Measurements from ENCODE around the gene FHIT. TPM values are rescaled to one million over a fixed set of nuclear protein-coding genes. Genes with fewer than 3 reads are reported as not detected.

Gene FHIT
- total RNA-seq, 1 experiment from 2014 or later: 9.8 TPM

DNA sequence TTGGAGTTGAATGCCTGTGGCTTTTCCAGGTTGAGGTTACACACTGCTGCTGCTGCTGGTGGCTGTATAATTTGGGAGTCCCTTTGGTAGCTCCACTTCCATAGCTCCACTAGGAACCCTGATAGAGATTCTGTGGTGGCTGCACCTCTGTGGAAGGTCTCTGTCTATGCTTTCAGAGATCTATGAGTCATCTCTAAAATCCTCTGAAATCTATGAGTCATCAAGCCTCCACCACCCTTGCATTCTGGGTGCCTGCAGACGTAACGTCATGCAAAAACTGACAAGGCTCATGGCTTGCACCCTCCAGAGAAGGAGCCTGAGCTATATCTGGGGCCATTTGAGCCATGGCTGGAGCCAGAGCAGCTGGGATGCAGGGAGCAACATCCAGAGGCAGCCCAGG, 1164.4 kb downstream of the FHIT start:
- Histone ChIP-seq H3K4me3 (no peak overlapping the region), H4K20me1 (ENCODE audit: insufficient read depth) (no peaks in the 10 kb centered on the region), H3K4me1 (replicated peaks; ENCODE audit: insufficient read depth) (no peaks in the 10 kb centered on the region), H3K79me2 (ENCODE audit: low read depth) (no peaks in the 10 kb centered on the region), H3K36me3 (ENCODE audit: low read depth) (no peaks in the 10 kb centered on the region), H3K9me2 (ENCODE audit: insufficient read depth) (no peaks in the 10 kb centered on the region), H2AFZ (no peak overlapping the region), H3F3A (ENCODE audit: insufficient read depth, low read depth) (no peaks in the 10 kb centered on the region), H3K4me2 (no peak overlapping the region), H3K9me3 (ENCODE audit: insufficient read depth, low read depth) (no peaks in the 10 kb centered on the region), H3K27me3 (ENCODE audit: insufficient read depth, low read depth) (no peaks in the 10 kb centered on the region), H3K27ac (no peak overlapping the region)
- intact Hi-C loops (cut with micrococcal nuclease; ENCODE audit: unreplicated experiment): no loop called here
- TF ChIP-seq EZH2 (IDR thresholded peaks at IDR 0.05; ENCODE audit: low read depth): no peak
- TF ChIP-seq, protein P1, sequence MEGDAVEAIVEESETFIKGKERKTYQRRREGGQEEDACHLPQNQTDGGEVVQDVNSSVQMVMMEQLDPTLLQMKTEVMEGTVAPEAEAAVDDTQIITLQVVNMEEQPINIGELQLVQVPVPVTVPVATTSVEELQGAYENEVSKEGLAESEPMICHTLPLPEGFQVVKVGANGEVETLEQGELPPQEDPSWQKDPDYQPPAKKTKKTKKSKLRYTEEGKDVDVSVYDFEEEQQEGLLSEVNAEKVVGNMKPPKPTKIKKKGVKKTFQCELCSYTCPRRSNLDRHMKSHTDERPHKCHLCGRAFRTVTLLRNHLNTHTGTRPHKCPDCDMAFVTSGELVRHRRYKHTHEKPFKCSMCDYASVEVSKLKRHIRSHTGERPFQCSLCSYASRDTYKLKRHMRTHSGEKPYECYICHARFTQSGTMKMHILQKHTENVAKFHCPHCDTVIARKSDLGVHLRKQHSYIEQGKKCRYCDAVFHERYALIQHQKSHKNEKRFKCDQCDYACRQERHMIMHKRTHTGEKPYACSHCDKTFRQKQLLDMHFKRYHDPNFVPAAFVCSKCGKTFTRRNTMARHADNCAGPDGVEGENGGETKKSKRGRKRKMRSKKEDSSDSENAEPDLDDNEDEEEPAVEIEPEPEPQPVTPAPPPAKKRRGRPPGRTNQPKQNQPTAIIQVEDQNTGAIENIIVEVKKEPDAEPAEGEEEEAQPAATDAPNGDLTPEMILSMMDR (conservative IDR thresholded peaks at IDR 0.05): no peak
- DNase-seq: peak in 1 of 2 experiments; percentile 8
- BruUV-seq (replicated peaks): no TSS peak
- ChIA-PET POLR2A (ENCODE audit: unreplicated experiment) (no interaction called here), CTCF (no interaction called here)

DNA sequence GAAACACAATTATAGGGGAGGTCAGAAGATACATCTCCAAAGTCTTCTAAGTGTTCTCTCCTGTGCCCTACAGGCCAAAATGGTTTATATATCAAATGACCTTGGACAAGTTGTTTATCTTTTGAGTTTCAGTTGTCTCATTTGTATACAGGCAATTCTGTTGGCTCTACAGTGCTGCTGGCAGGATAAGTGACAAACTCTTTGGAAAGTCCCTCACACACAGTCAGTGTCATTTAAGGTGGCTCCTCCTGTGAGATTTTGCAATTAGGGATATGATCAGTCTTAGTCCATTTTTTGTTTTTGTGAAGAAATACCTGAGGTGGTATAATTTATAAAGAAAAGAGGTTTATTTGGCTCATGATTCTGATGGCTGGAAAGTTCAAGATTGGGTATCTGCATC, 1165.6 kb downstream of the FHIT start:
- Histone ChIP-seq H3K4me1 (replicated peaks; ENCODE audit: insufficient read depth) (no peaks in the 10 kb centered on the region), H4K20me1 (ENCODE audit: insufficient read depth) (no peaks in the 10 kb centered on the region), H3K27ac (no peak overlapping the region), H3K4me3 (no peak overlapping the region), H3K79me2 (ENCODE audit: low read depth) (no peaks in the 10 kb centered on the region), H3K4me2 (no peak overlapping the region), H3K36me3 (ENCODE audit: low read depth) (no peaks in the 10 kb centered on the region), H2AFZ (no peak overlapping the region), H3K9me3 (ENCODE audit: insufficient read depth, low read depth) (no peaks in the 10 kb centered on the region), H3K27me3 (ENCODE audit: insufficient read depth, low read depth) (no peaks in the 10 kb centered on the region), H3K9me2 (ENCODE audit: insufficient read depth) (no peaks in the 10 kb centered on the region), H3F3A (ENCODE audit: insufficient read depth, low read depth) (no peaks in the 10 kb centered on the region)
- TF ChIP-seq, protein P1 (conservative IDR thresholded peaks at IDR 0.05): no peak
- no peak for TF ChIP-seq EZH2 (IDR thresholded peaks at IDR 0.05; ENCODE audit: low read depth)
- DNase-seq: no peak
- intact Hi-C loops (cut with micrococcal nuclease; ENCODE audit: unreplicated experiment): no loop called here
- no TSS peak for BruUV-seq (replicated peaks)
- POLR2A ChIA-PET (ENCODE audit: unreplicated experiment): no interaction called here
- CTCF ChIA-PET: no interaction called here

DNA sequence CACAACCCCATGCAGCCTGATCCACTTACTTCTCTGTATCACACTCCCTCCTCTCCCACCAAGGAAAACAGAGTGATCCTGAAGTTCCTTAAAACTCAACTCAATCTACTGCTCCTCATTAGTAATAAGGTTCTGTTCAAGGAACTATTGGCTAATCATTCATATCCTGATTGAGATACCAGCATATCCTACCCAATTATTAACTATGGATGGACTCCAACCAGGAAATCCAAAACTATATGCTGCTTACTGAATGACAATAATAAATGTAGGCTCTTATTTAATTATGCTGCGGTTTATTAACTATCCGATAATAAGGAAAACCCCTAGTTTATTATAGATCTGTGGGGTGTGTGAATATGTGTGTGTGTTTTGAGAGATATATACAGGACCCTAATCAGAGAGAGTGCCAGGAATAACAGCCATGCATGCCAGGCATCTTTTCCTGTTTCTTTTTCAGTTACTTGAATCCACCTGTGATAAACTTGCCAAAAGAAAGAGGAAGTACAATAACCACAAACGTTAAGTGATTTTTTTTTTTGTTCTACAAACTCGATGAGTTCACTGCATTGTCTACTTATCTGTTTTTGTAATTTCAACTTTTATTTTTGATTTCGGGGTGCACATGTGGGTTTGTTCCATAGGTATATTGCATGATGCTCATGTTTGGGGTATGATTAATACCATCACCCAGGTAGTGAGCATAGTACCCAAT, 1169.7 kb downstream of the FHIT start:
- no peaks in the 10 kb centered on the region for H3K79me2 ChIP-seq (ENCODE audit: low read depth)
- no peaks in the 10 kb centered on the region for H4K20me1 ChIP-seq (ENCODE audit: insufficient read depth)
- ChIA-PET CTCF (interaction anchor here (0.6 kb wide), 1 partner anchor 491 kb away, joined by 3 read pairs; no protein-coding TSS in a partner anchor), POLR2A (ENCODE audit: unreplicated experiment) (no interaction called here)
- intact Hi-C loops (cut with micrococcal nuclease; ENCODE audit: unreplicated experiment): no loop called here
- no peaks in the 10 kb centered on the region for H3K9me2 ChIP-seq (ENCODE audit: insufficient read depth)
- no peak for DNase-seq
- no peak overlapping the region for H2AFZ ChIP-seq
- H3K27ac ChIP-seq: no peak overlapping the region
- H3F3A ChIP-seq (ENCODE audit: insufficient read depth, low read depth): no peaks in the 10 kb centered on the region
- no peak overlapping the region for H3K4me3 ChIP-seq
- no peaks in the 10 kb centered on the region for H3K27me3 ChIP-seq (ENCODE audit: insufficient read depth, low read depth)
- no peaks in the 10 kb centered on the region for H3K9me3 ChIP-seq (ENCODE audit: insufficient read depth, low read depth)
- BruUV-seq (replicated peaks): no TSS peak
- no peak overlapping the region for H3K4me2 ChIP-seq
- no peaks in the 10 kb centered on the region for H3K4me1 ChIP-seq (replicated peaks; ENCODE audit: insufficient read depth)
- H3K36me3 ChIP-seq (ENCODE audit: low read depth): no peaks in the 10 kb centered on the region
- TF ChIP-seq EZH2 (IDR thresholded peaks at IDR 0.05; ENCODE audit: low read depth): no peak
- TF ChIP-seq, protein P1 (conservative IDR thresholded peaks at IDR 0.05): no peak

Data from PC-9 (cell line).